ENCODE results near the gene DCST2. TPM values are rescaled to one million over a fixed set of nuclear protein-coding genes. Genes with fewer than 3 reads are reported as not detected.

Gene DCST2
- total RNA-seq, 6 experiments from 2014 or later = 0.08 to 0.14 TPM; not detected in 4

DNA sequence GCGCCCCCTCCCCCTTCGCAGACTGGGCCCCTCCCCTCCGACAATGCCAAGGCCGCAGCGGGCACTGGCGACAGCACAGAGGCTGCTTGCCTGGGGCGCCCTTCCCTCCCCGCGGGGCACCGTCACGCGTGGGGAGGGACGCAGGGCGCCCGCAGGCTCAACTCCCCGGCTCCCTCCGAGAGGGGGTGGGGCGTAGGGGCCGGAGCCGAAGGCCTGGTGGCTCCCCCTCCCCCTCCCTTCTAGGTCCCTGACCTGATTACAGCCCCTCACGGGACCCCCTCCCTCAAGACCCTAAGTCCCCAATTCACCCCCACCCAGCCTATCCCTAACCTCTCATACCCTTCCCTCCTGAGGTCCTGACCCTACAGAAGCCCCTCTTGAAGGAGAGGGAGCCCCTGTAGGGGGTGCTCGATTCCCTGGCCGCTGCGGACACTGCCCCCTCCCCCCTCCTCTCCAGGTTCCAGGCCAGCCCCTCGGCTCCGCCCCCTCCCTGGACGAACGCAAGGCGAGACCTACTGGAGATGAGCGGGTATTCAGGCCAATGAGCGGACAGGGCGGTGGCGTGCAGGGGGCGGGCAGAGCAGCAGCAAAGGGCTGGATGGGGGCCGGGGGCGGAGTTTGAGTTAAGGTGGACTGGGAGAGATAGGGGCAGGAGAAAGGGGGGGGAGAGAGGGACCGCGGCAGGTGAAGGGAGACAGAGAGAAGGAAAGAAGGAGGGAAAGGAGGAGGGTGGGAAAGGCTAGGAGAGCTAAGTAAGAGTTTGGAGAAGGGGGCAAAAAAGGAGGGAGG is 31.7 kb downstream of the DCST2 start:
- Mint-ChIP-seq H3K27ac (peak overlapping the region; percentile 79), H3K36me3 (ENCODE audit: low read depth) (no peaks in the 10 kb centered on the region), H3K4me3 (peak overlapping the region; percentile 92), H3K9me3 (no peaks in the 10 kb centered on the region), H3K4me1 (ENCODE audit: low read depth) (peaks cover 37% of the 10 kb centered on the region), H3K27me3 (ENCODE audit: insufficient read depth) (no peaks in the 10 kb centered on the region; the same call in 1 of the 2 replicates)
- peak; percentile 98 for DNase-seq
- TF ChIP-seq, protein P1, sequence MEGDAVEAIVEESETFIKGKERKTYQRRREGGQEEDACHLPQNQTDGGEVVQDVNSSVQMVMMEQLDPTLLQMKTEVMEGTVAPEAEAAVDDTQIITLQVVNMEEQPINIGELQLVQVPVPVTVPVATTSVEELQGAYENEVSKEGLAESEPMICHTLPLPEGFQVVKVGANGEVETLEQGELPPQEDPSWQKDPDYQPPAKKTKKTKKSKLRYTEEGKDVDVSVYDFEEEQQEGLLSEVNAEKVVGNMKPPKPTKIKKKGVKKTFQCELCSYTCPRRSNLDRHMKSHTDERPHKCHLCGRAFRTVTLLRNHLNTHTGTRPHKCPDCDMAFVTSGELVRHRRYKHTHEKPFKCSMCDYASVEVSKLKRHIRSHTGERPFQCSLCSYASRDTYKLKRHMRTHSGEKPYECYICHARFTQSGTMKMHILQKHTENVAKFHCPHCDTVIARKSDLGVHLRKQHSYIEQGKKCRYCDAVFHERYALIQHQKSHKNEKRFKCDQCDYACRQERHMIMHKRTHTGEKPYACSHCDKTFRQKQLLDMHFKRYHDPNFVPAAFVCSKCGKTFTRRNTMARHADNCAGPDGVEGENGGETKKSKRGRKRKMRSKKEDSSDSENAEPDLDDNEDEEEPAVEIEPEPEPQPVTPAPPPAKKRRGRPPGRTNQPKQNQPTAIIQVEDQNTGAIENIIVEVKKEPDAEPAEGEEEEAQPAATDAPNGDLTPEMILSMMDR (IDR thresholded peaks at IDR 0.05) = peak; percentile 67

DNA sequence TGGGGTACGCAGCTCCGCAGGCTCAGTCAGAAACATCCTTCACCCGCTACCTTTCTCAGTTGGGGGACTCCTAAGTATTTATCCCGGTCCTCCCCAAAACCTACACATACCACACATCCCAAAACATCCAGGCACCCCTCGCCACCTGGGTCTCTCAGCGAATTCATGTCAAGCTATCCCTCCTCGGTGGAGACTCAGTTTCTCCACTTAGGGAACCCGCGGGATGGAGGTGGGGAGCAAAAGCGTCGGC is 32.2 kb downstream of the DCST2 start:
- Mint-ChIP-seq H3K4me3 (peak overlapping the region; percentile 92), H3K9me3 (no peaks in the 10 kb centered on the region), H3K27me3 (ENCODE audit: insufficient read depth) (no peaks in the 10 kb centered on the region; the same call in 1 of the 2 replicates), H3K4me1 (ENCODE audit: low read depth) (peaks cover 35% of the 10 kb centered on the region), H3K27ac (peak overlapping the region; percentile 79), H3K36me3 (ENCODE audit: low read depth) (no peaks in the 10 kb centered on the region)
- no peak for DNase-seq
- TF ChIP-seq, protein P1 (IDR thresholded peaks at IDR 0.05) = no peak

DNA sequence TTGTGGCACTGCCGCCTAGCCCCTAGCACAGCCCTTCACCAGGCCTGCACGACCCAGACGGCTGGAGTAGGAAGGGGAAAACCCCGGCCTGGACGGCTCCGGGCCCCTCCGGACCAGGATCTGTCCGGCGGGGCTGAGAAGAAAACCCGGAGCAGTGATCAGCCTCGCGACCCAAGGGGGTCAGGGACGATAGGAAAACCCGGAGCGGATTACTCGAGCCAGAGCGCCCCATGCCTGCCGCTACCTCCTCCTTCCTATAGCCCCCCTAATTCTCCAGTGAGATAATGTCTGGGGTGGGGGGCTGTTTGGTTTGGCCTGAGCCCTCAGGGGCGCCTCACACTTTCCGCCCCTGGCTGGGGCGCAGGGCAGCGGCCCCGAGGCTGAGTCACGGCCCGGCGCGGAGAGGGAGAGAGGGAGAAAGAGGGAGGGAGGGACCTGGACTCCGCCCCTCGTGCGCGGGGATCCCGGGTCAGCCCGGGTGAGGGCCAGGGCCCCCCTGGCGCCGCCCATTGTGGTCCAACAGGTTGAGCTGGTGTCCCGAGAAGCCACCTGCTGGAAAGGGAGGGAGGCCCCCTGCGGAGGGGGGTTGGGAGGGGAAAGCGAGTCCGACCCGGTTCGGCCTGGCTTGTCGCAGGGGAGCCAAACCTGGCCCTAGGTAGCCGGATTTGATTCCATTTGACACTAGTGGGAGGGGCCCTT is 32.7 kb downstream of the DCST2 start:
- Mint-ChIP-seq H3K4me3 (peak overlapping the region; percentile 92), H3K36me3 (ENCODE audit: low read depth) (no peaks in the 10 kb centered on the region)

DNA sequence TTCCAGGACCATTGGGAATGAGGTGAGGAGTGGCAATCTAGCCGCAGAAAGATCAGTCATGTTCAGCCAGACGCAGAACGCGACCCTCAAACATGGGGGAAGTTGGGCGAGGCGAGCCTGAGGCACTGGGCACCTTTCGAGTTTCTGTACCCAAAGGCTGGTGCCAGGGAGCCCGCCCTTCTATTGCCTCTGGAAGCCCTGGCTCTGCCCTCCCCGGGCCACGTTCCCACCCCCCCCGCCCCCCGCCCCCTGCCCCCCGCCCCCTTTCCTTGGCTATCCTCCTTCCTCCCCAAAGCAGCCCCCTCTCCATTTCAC is 33.2 kb downstream of the DCST2 start:
- Mint-ChIP-seq H3K27ac (peak overlapping the region; percentile 89), H3K9me3 (no peaks in the 10 kb centered on the region), H3K4me3 (peak overlapping the region; percentile 89), H3K4me1 (ENCODE audit: low read depth) (peaks cover 31% of the 10 kb centered on the region), H3K36me3 (ENCODE audit: low read depth) (no peaks in the 10 kb centered on the region), H3K27me3 (ENCODE audit: insufficient read depth) (no peaks in the 10 kb centered on the region; the same call in 1 of the 2 replicates)
- DNase-seq = no peak
- TF ChIP-seq, protein P1 (IDR thresholded peaks at IDR 0.05) = no peak

More for the DNA sequence above, 32.7 kb downstream of the DCST2 start:
- peak overlapping the region; percentile 79 for H3K27ac Mint-ChIP-seq
- H3K9me3 Mint-ChIP-seq = no peaks in the 10 kb centered on the region
- H3K4me1 Mint-ChIP-seq (ENCODE audit: low read depth) = peaks cover 33% of the 10 kb centered on the region
- TF ChIP-seq, protein P1 (IDR thresholded peaks at IDR 0.05) = no peak; the same call in 1 of the 2 replicates
- DNase-seq = peak; percentile 65
- no peaks in the 10 kb centered on the region; the same call in 1 of the 2 replicates for H3K27me3 Mint-ChIP-seq (ENCODE audit: insufficient read depth)

DNA sequence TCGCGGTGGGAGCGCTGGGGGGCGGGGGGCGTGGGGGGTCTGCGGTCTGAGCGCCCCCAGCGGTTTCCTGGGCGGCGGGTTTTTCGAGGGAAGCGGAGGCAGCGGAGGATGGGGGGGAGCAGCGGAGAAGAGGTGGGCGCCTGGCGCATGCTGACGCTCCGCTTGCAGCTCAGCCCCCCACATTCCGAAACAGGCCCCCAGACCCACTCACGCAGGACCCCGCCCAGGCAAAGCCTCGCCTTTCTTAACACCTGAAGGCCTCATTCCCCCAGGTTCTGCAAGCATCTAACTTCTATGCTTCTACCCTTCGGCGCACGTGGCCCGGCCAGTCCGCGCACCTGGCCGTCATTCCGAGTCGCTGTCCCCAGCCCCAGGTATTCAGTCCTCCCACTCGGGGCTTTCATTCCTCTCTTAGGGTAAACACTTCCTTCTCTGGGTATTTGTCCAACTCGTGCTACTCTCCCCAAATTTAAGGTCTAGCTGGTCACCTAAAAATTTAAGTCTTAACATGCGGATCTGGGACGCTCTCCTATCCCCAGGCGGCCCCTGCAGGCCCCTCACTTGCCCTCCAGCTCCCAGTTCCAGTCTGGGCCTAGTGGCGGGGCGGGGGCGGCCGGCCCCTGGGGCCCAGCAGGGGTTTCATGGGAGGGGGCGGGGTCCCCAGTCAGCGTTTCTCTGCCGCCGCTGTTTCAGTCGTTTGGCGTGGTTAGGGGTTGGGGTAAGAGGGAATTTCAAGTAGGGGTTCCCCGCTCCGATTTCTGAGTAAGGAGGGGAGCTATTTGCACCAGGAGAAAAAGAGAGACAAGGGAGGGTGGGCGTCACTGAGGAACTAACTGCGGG is 33.8 kb downstream of the DCST2 start:
- no peaks in the 10 kb centered on the region for H3K36me3 Mint-ChIP-seq (ENCODE audit: low read depth)

More for the DNA sequence above, 33.8 kb downstream of the DCST2 start:
- TF ChIP-seq, protein P1 (IDR thresholded peaks at IDR 0.05) = no peak
- Mint-ChIP-seq H3K9me3 (no peaks in the 10 kb centered on the region), H3K27ac (peak overlapping the region; percentile 89), H3K27me3 (ENCODE audit: insufficient read depth) (peaks cover under 1% of the 10 kb centered on the region; the same call in 1 of the 2 replicates), H3K4me1 (ENCODE audit: low read depth) (peaks cover 31% of the 10 kb centered on the region), H3K4me3 (peak overlapping the region; percentile 89)
- DNase-seq = no peak
